NCI-H69 (cell line): ENCODE results near the gene BBOF1.

ENCODE experiments used
- DNase-seq: peaks from one replicate; lab custom pipeline; 2025; lab: John Stamatoyannopoulos, UW

The BBOF1 gene

GRCh38 chr14:74105381-74105780 lies 86.2 kb downstream of the BBOF1 start:
- no peak for DNase-seq

DNA sequence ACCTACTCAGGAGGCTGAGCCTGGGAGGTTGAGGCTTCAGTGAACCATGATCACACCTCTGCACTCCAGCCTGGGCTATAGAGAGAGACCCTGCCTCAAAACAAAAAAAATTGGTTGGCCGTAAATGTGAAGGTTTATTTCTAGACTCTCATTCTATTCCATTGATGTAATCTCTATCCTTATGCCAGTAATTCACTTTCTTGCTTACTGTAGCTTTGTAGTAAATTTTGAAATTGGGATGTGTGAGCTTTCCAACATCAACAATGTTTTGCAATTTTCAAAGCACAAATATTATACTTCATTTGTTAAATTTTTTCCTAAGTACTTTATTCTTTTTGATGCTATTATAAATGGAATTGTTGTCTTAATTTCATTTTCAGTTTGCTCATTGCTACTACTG lies 90.2 kb downstream of the BBOF1 start:
- no peak for DNase-seq

DNA sequence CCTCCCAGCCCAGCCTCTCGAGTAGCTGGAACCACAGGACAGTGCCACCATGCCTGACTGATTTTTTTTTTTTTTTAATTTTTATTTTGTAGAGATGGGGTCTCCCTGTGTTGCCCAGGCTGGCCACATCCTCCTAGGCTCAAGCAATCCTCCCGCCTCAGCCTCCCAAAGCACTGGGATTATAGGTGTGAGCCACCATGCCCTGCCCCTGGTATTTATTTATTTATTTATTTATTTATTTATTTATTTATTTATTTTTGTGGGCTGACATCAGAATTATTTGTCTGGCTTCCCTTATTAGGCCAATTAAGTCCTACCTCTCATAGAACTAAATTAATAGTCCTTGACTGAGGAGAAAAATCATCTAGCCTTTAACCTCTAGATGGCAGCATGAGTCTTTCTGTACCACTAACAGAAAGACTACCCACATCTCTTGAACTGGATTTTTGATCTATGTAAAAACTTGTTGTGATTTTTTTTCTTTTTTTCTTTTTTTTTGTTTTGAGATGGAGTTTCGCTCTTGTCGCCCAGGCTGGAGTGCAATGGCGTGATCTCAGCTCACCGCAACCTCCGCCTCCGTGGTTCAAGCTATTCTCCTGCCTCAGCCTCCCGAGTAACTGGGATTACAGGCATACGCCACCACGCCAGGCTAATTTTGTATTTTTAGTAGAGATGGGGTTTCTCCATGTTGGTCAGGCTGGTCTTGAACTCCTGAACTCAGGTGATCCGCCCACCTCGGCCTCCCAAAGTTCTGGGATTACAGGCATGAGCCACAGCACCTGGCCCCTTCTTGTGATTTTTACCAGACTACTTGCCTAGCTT lies 92.5 kb downstream of the BBOF1 start:
- DNase-seq, result peak; percentile 68
